ENCODE measurements around the gene CYSLTR2.

CYSLTR2 gene, protein sequence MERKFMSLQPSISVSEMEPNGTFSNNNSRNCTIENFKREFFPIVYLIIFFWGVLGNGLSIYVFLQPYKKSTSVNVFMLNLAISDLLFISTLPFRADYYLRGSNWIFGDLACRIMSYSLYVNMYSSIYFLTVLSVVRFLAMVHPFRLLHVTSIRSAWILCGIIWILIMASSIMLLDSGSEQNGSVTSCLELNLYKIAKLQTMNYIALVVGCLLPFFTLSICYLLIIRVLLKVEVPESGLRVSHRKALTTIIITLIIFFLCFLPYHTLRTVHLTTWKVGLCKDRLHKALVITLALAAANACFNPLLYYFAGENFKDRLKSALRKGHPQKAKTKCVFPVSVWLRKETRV

DNA sequence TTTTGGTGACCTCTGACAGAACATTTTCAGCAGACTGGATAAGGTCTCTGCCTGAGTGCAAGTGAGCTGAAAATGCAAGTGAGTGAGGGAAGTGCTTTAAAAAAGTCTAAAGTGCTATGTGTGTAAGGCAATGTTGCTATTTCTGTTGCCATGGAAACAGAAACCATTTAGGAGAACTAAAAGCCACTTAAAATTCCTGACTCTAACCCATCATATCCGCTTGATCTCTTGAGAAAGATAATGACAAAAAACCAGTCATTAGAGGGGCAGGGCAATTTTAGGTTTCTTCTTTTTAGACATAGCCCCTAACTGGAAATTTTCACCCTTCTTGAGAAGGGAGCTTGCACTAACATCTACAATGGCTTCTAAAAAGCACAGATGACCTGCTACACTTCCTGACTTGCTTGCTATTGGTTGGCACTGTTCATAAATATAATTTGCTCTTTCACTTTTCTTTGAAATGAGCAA lies at the start of gene CYSLTR2:
Gene CYSLTR2, plus strand, starts transcription at position 458 of the 468 bp plus-strand sequence. CDS start 52,889 bp downstream, outside the sequence.
- DNase-seq: no peak

DNA sequence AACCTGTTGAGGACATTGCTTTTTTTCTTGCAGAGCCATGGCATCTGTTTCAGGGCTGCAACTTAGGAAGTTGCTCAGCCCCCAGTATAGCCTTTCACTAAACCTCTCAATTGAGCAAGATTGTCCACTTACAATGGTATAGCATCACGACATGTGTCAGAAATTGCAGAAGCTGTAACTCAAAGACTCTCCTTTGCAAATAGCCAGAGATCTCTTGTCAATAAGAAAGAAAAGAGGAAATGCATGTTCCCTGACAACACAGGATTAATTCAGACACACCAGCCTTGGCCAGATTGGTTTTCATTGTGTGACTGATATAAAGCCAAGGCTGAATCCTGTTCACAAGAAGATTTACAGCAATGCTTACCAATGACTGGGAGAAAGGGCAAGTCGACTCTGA lies 38.7 kb upstream of the CYSLTR2 start:
- no peak for DNase-seq

DNA sequence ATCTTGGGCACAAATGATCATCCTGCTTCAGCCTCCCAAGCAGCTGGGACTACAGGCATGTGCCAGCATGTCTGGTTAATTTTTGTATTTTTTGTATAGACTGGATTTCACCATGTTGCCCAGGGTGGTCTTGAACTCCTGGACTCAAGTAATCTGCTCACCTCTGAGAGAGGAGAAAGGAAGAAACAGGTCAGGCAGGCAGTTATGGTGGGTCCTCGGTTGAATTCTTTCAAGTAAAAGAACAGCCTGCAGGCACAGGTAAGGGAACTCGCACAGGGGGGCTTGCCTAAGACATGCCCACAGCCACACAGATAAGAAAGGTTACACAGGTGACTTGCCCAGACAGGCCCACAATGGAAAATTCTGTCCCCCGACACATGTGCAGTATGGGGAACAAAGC lies 34.8 kb upstream of the CYSLTR2 start:
- DNase-seq: no peak

DNA sequence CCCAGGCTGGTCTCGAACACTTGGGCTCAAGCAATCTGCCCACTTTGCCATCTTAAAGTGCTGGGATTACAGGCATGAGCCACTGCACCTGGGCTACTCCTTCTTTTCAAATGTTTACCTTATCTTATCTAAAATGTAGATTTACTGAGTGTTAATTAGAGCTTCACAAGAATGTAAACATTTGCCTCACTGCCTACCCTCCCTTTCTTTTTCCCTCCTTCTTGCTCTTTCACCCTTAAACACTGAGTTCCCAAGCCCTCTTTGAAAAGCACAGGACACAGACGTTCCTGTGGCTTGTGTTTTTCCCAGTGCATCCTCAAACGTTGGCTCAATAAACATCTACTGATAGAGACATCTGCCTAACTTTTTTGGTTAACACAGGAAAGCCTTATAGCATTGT lies 32.7 kb upstream of the CYSLTR2 start:
- no peak for DNase-seq

DNA sequence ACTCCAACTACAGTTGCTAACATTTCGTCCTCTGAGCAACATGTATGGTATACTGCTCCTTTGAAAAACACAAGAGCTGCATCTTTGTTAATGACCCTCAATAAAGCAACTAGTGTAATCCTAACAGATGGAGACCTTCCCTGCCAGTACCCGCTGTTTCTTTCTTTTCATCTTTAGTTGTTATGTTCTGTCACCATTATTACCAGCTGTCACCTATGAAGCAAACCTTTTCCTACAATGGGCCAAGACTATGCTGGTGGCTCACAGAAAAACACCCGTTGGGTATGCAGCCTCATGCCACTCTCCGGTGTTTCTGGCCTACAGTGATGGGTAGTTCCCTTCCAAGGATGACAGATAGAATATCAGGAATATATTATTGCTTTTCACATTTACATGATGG lies 29.7 kb upstream of the CYSLTR2 start:
- no peak for DNase-seq

DNA sequence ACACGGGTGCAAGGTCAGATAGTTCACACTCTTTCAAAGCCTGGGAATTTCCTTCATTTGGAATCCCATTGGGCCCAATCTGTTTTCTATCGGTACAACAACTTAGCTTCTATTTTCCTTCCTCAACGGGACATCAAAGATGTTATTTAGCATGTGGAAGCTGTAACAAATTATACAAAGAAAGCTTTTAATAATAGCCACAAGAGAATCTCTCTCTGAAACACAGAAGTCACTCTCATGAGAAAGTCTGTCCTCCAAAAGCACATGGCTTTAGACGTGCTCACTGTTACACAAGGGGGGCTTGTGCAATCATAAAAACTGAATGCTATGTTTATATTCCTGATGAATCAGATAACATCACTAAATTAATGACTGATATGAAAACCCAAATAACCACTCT lies 28.9 kb upstream of the CYSLTR2 start:
- no peak for DNase-seq

DNA sequence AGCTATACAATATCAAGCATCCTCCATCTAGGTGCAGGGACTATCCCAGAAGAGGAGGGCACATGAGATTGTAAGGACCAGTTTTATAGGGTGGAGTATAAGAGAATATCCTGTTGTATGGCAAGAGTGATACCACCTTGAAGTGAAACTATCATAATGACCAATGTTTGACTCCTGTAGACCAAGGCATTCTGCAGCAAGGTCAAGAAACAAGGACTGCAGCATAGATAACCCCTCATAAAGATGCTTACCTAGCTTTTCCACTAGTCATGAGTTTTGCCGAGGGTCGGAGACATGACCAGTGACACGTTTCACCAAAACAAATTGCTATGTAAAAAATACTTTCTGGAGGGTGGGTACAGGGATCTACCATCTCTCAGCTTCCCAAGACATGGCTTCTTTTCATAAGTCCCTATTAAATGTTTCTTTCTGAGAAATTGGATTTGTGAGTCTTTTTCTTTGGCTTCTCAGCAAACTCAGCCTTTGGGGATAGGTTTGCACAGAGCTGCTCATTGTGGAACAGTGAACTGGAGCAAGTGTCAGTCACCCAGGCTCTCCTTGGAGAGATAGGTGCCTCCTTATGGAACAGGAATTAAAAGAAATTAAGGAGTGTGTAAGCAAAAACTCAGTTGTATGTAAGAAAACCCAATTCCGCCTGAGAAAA lies 28.2 kb upstream of the CYSLTR2 start:
- no peak for DNase-seq

DNA sequence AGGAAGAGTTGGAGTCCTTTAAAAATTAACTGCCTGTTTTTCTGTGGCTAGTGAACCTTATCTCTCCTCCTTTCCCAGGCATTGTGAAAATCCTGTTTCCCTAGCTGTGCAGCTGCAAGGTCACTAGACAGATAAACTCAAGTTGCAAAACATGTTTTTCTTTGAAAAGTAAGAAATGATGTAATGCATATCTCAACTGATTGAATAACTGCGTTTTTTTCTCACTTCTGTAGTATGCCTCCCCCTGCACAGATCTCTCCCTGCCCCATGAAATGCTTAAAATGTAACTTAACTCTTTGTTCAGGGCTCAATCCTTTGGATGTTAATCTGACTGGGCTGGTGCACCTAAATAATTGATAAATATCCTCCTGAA lies 27.7 kb upstream of the CYSLTR2 start:
- no peak for DNase-seq

DNA sequence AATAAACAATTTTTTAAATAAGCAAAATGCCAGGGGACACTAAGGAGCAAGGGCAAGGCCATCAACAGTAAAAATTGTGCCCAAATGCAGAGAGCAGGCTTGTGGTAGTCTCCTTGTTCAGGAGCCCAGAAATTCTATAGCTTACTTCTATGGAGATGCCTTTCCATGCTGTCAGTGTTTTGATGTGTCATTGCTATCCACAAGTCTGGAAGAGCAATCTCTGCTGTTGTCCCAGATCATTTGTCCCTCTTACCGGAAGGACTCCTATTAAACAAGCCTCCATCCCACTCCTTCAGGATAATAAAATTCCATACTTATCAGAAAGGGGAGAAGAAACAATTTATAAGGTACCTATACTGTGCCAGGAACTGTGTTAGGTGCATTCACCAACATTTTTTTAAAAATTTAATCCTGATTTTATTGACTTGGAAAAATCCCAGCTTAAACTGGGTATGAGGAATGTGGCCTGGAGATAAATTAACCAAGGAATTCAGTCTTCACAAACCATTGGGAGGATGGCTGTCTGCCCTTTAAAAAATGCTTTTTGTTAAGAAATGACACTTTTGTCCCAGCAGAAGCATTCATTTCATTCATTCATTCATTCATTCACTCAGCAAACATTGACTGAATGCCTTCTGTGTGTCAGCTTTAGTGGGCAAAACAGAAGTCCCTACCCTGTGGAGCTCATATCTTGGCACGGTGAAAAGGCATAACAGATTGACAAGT lies 26.8 kb upstream of the CYSLTR2 start:
- no peak for DNase-seq

DNA sequence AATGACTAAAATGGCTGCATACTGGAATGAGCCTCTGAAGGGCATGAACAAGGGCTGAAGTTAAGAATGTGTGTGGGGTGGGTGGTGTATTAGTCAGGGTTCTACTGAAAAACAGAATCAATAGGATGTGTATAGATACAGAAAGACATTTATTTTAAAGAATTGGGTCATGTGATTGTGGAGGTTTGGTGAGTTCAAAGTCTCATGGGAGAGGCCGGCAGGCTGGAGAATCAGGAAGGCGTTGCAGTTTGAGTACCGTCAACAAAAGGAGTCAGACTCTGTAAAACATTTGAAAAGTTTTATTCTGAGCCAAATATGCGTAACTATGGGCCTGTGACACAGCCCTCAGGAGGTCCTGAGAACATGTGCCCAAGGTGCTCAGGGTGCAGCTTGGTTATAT lies 24.5 kb upstream of the CYSLTR2 start:
- no peak for DNase-seq

DNA sequence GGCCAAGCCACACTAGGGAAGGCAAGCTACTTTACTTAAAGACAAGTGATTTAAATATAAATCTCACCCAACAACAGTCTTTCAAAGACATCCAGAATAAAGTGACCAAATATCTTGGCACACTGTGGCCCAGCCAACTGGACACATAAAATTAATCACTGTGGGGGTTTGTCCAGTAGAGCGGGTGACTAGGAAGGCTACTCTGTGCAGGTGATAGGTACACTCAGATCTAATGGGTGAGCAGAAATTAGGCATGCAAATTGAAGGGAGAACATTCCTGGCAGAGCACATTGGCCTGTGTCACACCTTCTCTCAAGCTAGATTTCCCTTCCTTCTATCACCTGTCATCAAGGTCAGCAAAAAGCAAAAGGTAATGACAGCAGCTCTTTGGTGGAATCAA lies 23.4 kb upstream of the CYSLTR2 start:
- no peak for DNase-seq

DNA sequence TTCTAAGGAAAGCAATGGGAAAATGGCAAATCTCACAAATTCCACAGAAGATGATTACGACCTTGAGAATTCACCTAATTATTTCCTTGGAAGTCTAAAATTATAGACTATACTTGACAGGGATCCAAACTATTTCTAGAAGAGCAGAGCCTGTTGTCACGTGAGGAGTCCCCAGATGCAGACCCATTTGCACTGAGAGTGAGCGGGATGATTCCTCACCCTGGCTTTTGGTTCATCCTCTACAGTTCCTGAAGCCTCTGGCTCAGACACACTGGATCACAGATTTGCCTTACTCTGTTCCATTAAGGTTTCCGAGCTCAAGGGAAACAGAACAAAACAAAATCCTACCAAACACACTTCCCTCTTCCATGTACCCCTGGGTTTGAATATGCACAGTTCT lies 23.0 kb upstream of the CYSLTR2 start:
- DNase-seq: no peak

DNA sequence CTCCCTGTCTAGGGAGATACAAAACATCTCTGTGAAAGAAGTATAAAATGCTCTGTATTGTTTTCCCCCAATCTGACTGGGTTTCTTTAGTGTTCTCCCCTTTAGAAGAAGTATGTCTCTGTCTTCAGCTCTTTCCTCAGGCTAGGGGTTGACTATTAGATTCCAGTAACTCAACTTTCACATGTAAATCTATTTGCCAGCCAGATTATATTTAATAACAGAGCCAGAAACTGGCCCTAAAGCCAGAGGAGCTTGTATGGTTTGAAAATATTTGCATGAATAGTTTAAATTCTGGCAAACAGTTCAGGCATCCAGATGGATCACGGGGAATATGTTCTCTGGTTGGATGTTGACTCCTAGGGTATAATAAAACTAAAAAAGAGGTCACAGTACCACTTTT lies 22.3 kb upstream of the CYSLTR2 start:
- DNase-seq: no peak

DNA sequence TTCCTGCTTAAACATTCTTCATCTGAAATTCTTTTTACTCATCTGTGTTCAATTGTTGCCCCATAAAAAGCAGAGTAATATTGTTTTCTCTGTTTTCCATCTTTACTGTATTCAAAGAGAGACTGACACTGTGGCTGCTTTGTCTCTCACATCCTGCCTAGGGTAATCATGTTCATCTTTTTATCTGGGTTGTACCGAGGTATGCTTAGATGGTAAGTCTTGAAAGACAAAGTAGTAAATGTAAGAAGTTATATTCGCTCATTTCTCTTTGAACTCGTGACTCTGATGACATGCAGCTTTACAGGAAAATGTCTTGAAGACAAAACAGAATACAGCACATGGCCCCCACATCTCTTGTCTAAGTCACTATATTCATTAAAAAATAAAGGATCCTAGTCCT lies 20.0 kb upstream of the CYSLTR2 start:
- DNase-seq: no peak

DNA sequence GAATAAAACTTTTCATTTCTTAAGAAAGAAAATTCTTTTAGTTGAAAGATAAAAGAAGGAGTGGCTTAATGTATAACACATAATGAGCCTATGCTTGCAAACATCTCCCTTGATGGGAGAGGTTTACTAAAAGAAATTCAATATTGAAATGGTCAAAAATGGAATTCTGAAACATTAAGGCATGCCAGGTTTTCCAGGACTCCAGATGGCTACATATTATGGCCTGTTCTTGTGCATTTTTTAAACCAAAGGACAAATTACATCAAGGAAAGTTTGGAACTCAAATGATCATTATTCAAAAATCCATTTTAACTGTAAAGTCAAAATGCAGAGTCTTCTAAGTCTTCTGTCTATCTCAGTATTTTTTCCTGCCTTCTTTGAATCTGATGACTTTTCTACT lies 19.1 kb upstream of the CYSLTR2 start:
- no peak for DNase-seq

DNA sequence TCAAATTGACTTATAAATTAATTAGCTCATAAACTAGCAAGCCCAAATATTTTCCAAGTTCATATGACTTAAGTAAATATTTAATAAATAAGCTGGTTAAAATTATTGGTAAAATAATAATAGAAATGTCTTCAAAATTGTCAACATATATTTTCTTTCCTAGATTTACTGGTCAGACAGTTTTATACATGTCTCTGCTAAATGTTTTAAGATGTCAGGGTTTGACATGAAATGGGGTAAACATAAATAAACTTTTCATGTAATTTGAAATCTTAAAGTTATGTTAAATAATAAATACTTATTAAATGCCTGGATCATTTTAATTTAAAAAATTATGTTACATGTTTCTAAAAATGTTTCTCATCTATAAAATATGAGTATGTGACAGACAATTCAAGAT lies 18.3 kb upstream of the CYSLTR2 start:
- DNase-seq: no peak

DNA sequence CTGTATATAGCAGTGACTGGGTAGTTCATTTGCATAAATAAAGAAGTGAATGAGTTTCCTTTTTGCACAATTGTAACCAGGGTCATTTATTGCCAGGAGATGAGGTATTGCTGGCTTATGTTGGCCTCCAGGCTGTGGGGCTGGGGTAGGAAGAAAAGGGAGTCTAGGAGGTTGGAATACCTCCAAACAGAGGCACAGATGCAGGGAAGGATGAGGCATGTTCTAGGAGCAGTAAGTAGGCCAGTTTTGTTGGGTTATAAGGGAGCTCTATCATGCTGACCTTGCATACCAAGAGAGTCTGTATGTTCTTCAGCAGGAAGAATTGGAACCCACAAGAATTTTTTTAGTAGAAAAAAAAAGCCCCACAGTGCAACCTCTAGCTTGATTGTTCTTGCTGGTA lies 17.2 kb upstream of the CYSLTR2 start:
- DNase-seq: no peak

DNA sequence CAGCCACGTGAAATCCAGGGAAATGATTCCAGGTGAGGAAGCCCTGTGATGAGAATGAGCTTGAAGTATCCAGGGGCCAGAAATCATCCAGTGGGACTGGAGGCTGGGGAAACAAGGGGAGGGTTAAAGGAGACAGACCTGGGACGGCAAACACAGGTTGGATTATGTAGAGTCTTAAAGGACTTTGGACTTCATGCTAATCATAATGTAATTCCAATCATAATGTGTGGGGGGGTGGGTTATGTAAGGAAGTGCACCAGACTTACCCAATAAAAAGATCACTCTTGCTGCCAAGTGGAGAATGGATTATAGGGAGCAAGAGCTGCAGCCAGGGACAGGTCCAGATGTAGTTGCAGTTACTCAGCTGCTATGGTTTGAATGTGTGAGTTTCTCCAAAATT lies 16.1 kb upstream of the CYSLTR2 start:
- DNase-seq: no peak

DNA sequence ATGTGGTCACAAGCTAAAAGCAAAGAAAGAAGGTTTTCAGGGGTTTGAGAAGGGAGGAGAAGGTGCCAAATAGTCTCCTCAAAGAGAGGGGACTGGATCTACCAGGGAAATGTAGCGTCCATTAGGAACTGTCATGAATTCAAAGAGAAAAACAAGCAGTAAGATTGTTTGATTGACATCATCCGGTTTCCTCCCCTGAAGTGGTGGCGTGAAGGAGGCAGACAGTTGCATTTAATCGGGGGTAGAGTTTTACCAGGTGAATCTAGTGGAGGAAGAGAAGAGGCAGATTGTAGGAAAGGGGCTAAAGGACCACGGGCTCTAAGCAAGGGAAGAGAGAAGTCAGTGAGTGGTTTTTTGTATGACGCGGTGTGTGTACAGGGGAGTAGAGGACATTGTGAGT lies 13.0 kb upstream of the CYSLTR2 start:
- no peak for DNase-seq

DNA sequence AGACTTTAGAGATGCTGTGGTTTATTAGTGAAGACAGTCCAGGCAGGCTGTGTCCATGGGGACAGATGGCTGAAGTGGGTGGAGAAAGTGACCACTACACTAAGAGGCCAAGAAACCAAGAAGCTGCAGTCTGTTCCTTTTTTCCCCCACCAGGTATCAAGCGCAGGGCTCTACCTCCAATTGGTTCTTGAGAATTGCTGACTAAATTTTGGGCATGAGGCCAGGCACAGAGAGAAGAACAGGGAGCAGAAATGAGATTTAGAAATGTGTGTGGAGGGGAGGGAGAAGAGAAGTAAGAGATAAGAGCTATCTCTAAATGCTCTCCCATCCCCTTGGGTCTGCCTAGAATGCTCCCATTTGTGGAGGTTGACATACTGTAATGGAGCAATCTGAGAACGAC lies 12.3 kb upstream of the CYSLTR2 start:
- DNase-seq: no peak

DNA sequence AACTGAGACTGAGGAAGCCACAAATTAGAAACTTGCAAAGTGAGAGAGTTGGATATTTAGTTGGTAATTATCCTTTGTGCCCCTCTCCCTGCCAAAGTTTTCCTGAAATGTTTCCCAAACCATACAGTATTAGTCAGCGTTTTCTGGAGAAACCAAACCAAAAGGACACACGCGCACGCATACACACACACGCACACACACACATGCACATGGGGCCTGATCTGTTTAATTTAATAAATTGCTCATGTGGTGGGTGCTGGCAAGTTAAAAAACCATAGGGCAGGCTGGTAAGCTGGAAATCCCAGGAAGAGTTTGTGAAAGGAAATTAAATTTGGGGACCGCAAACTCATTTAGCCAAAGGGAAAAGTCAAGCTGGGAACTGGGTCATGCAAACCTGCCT lies 11.7 kb upstream of the CYSLTR2 start:
- no peak for DNase-seq

DNA sequence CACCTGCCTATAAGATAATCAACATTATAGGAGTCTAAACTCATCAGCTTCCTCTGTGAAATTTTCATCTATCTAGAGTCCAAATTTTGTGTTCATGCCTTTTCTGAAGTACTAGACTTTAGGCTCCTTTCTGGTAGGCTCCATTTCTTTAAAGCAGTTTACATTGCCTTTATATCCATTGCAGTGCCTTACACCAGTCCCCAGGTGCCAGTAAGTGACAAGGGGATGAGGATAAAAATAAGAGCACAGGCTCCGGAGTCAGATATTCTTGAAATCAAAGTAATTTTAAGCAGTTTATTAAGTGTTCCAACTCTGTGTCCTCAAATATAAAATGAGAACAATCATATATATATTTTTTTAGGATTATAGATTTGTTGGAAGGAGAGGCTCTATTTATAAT lies 10.6 kb upstream of the CYSLTR2 start:
- DNase-seq: no peak

DNA sequence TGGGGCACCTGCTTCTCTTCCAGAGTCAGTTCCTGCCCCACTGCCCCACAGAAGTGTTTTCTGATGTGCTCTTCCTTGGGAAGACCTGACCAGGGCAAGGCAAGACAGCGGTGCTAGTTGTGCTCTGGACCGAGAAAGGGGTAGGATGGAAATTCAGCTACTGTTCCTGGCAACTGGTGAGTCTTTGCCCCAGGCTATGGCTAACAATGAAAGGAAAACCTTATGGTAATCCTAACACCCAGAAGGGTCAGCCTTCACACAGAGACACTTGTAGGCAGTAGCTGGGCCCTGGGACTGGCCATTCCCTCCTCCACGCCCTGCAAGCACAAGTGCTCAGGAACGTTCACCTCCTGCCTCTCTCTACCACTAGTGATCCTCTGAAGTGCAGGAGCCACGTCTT lies 9.6 kb upstream of the CYSLTR2 start:
- DNase-seq: no peak

DNA sequence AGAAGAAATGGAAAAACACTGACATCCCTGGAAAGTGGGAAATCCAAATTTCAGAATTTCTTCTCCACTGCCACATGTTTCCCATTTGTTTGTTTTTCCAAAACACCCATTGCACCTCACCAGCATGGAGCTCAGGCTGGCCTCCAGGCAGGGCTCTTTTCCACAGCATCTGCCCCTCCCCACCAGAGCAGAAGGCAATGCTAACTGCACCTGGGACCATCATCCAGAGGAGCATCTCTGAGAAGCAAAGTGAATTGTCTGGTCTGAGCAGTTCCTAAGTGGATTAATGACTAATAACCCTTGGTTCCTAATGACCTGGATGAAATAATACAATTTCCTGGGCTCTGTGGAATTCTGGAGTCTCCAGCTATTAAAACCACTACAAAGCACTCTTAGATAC lies 8.8 kb upstream of the CYSLTR2 start:
- no peak for DNase-seq

Measured in activated CD8-positive, alpha-beta memory T cell treated with anti-CD3 and anti-CD28 coated beads, Interleukin-2, amount 50 U/mL, for 48 hours (primary cell).